Spleen (tissue), 7 donors: ENCODE measurements around the gene MCF2L.

Source experiments
- CTCF ChIP-seq, 11 experiments: fragments of 200-600 bp in 7 of 11; fragments of 450-650 bp in 4 of 11; sonication (generic) in 4 of 11; IDR thresholded peaks in 8 of 11; conservative IDR thresholded peaks in 3 of 11; 1 replicate in 7 of 11; 2 replicates in 4 of 11; pipeline versions ENCODE4 v1.4.0 to v1.8.0; 2016 to 2021; ENCODE audit warnings: antibody characterized with exemption in 11 of 11, inconsistent platforms in 4 of 11, mild to moderate bottlenecking in 1 of 11
- POLR2A ChIP-seq, 3 donors: fragments of 450-650 bp; IDR thresholded peaks; one replicate each; pipeline ENCODE4 v1.5.1; 2017; ENCODE audit warnings: antibody characterized with exemption in 3 of 3, mild to moderate bottlenecking in 1 of 3
- donor health status: DM: no; HTN: no; CAD: no; lungs with moderate emphysema.
- donor health status: DM: no; HTN: no; CAD: no.
- donor health status: DM: no; HTN: no; CAD: no.

- no peak for TF ChIP-seq CTCF (IDR thresholded peaks at IDR 0.05 in 8 of 11, conservative IDR thresholded peaks at IDR 0.05 in 3 of 11)
- no peak for TF ChIP-seq POLR2A (IDR thresholded peaks at IDR 0.05)
Observed at GRCh38 chr13:112971288-112971643, 2.3 kb downstream of the MCF2L start.
